ENCODE results near the gene ARID1B.

The ARID1B gene

GRCh38 chr6:157235600-157236039 is 458.4 kb downstream of the ARID1B start:
- peak; percentile 76 for DNase-seq (ENCODE audit: low read depth, low spot score)

- DNase-seq (ENCODE audit: low read depth, low spot score), result peak; percentile 28
Observed at GRCh38 chr6:157236040-157236725, 459.0 kb downstream of the ARID1B start.

GRCh38 chr6:157238346-157238745 is 461.2 kb downstream of the ARID1B start:
- DNase-seq (ENCODE audit: low read depth, low spot score), result no peak

- no peak for DNase-seq (ENCODE audit: low read depth, low spot score)
Observed at GRCh38 chr6:157239148-157239547, 462.0 kb downstream of the ARID1B start.

- no peak for DNase-seq (ENCODE audit: low read depth, low spot score)
Observed at GRCh38 chr6:157239671-157240058, 462.5 kb downstream of the ARID1B start.

- DNase-seq (ENCODE audit: low read depth, low spot score), result peak; percentile 72
Observed at GRCh38 chr6:157240059-157240959, 463.1 kb downstream of the ARID1B start.

- DNase-seq (ENCODE audit: low read depth, low spot score), result no peak
Observed at GRCh38 chr6:157240960-157241311, 463.8 kb downstream of the ARID1B start.

- DNase-seq (ENCODE audit: low read depth, low spot score), result no peak
Observed at GRCh38 chr6:157242791-157243190, 465.6 kb downstream of the ARID1B start.

GRCh38 chr6:157244175-157244574 is 467.0 kb downstream of the ARID1B start:
- DNase-seq (ENCODE audit: low read depth, low spot score), result no peak

- DNase-seq (ENCODE audit: low read depth, low spot score), result no peak
Observed at GRCh38 chr6:157244780-157245179, 467.6 kb downstream of the ARID1B start.

- no peak for DNase-seq (ENCODE audit: low read depth, low spot score)
Observed at GRCh38 chr6:157245436-157245835, 468.3 kb downstream of the ARID1B start.

GRCh38 chr6:157246048-157246630 is 469.0 kb downstream of the ARID1B start:
- no peak for DNase-seq (ENCODE audit: low read depth, low spot score)

GRCh38 chr6:157246771-157247484 is 469.8 kb downstream of the ARID1B start:
- no peak for DNase-seq (ENCODE audit: low read depth, low spot score)

- DNase-seq (ENCODE audit: low read depth, low spot score), result no peak
Observed at GRCh38 chr6:157248264-157248663, 471.1 kb downstream of the ARID1B start.

GRCh38 chr6:157249826-157250225 is 472.6 kb downstream of the ARID1B start:
- DNase-seq (ENCODE audit: low read depth, low spot score), result no peak

- DNase-seq (ENCODE audit: low read depth, low spot score), result no peak
Observed at GRCh38 chr6:157251586-157252247, 474.5 kb downstream of the ARID1B start.

- DNase-seq (ENCODE audit: low read depth, low spot score), result no peak
Observed at GRCh38 chr6:157253017-157253416, 475.8 kb downstream of the ARID1B start.

GRCh38 chr6:157253699-157254098 is 476.5 kb downstream of the ARID1B start:
- no peak for DNase-seq (ENCODE audit: low read depth, low spot score)

- DNase-seq (ENCODE audit: low read depth, low spot score), result no peak
Observed at GRCh38 chr6:157254538-157254937, 477.4 kb downstream of the ARID1B start.

GRCh38 chr6:157255079-157255478 is 477.9 kb downstream of the ARID1B start:
- DNase-seq (ENCODE audit: low read depth, low spot score), result no peak

GRCh38 chr6:157258878-157259277 is 481.7 kb downstream of the ARID1B start:
- DNase-seq (ENCODE audit: low read depth, low spot score), result no peak

All from astrocyte of the hippocampus (primary cell).